WERI-Rb-1 (cell line): ENCODE measurements around the gene GRID1.

Experiments used
- DNase-seq: peaks from one replicate; pipeline ENCODE4 v3.0.0-alpha.2; 2020
- H3K27ac ChIP-seq: fragments of 250-450 bp; sonication (Bioruptor Pico); 2 replicates; pipeline ENCODE4 v1.5.1; 2020; ENCODE audit warnings: mild to moderate bottlenecking, moderate library complexity
- H3K27me3 ChIP-seq: fragments of 250-450 bp; sonication (Bioruptor Pico); 2 replicates; pipeline ENCODE4 v1.5.1; 2021; ENCODE audit warnings: mild to moderate bottlenecking, low read depth, moderate library complexity; ENCODE audit not compliant: insufficient read depth, severe bottlenecking
- H3K36me3 ChIP-seq: fragments of 250-450 bp; sonication (Bioruptor Pico); 2 replicates; pipeline ENCODE4 v1.5.1; 2020; ENCODE audit warnings: mild to moderate bottlenecking, moderate library complexity
- H3K4me3 ChIP-seq: 2 replicates; pipeline ENCODE4 v1.5.1; 2011; ENCODE audit warnings: low read depth, mild to moderate bottlenecking, control low read depth, low read length
- H3K9me3 ChIP-seq: fragments of 250-450 bp; sonication (Bioruptor Pico); 2 replicates; pipeline ENCODE4 v1.5.1; 2021; ENCODE audit warnings: mild to moderate bottlenecking, moderate library complexity; ENCODE audit not compliant: severe bottlenecking
- TF ChIP-seq, protein P1 (sequence below): IDR thresholded peaks from 2 replicates; pipeline ENCODE4 v1.5.1; 2011; ENCODE audit warnings: low read depth, mild to moderate bottlenecking, control low read depth, inconsistent platforms, low read length

The GRID1 gene

DNA sequence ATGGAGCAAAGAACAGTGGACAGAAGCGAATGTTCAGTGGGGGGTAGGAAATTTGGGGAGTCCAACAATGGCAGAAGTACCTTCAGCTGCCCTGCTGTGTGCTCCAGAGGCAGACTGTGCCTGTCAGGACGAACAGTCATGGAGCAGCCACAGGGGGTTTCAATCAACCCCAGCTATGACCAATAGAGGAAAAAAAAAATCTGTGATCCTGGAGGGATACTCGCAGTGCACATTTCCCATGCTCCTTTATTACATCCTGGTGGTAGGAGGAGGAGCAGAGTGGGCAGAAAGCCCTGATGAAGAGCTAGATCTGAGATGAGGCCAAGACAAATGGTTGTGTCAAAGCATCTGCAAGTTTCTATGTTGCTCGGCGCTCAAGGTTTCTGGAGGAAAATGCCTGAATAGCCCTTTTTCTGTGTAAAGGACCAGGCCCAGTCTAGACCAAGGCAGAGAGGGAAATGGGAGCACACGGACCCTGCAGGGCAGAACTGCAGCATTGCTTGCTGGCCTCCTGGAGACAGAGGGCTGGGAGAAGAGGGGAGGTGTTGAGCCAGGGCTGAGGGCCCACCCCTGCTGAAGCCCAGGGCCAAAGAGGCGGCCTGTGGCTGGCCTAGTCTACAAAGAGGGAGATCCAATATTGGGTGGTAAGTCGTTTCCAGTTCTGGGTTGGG is 201.5 kb downstream of the GRID1 start:
- Histone ChIP-seq H3K4me3 (no peak overlapping the region), H3K36me3 (no peaks in the 10 kb centered on the region), H3K27ac (no peak overlapping the region), H3K9me3 (no peaks in the 10 kb centered on the region), H3K27me3 (no peaks in the 10 kb centered on the region)
- no peak for DNase-seq
- TF ChIP-seq, protein P1, sequence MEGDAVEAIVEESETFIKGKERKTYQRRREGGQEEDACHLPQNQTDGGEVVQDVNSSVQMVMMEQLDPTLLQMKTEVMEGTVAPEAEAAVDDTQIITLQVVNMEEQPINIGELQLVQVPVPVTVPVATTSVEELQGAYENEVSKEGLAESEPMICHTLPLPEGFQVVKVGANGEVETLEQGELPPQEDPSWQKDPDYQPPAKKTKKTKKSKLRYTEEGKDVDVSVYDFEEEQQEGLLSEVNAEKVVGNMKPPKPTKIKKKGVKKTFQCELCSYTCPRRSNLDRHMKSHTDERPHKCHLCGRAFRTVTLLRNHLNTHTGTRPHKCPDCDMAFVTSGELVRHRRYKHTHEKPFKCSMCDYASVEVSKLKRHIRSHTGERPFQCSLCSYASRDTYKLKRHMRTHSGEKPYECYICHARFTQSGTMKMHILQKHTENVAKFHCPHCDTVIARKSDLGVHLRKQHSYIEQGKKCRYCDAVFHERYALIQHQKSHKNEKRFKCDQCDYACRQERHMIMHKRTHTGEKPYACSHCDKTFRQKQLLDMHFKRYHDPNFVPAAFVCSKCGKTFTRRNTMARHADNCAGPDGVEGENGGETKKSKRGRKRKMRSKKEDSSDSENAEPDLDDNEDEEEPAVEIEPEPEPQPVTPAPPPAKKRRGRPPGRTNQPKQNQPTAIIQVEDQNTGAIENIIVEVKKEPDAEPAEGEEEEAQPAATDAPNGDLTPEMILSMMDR: no peak

DNA sequence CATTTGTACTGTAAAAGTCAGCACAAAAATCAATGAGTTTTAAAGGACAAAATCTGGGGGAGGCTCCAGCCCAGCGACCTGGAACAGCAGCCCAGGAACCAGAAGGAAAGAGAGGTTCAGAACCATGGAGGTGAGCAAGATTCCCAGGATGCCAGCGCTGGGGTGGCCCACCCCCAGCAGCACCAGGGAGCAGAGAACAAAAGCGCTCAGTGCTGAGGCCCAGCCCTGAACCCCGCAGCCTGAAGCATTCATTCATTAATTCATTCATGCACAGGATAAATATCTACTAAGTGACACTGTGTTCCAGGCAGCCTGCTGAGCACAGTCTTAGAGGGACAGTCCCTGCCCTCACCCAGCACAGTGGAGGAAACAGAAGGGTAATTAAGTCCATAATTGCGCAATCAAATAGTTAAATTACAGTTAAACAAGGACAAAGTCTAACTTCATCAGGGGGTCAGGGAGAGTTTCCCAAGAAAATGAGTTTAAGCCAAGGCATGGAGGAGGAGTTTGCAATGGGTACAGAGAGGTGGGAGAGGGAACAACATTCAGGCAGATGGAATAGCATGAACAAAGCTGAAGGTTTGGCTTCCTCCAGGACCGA is 202.3 kb downstream of the GRID1 start:
- TF ChIP-seq, protein P1: no peak
- Histone ChIP-seq H3K9me3 (no peaks in the 10 kb centered on the region), H3K4me3 (no peak overlapping the region), H3K36me3 (no peaks in the 10 kb centered on the region), H3K27ac (peak overlapping the region; percentile 71), H3K27me3 (no peaks in the 10 kb centered on the region)
- no peak for DNase-seq

- DNase-seq: peak; percentile 87
- no peaks in the 10 kb centered on the region for H3K9me3 ChIP-seq
- H3K27ac ChIP-seq: peak overlapping the region; percentile 71
- no peaks in the 10 kb centered on the region for H3K27me3 ChIP-seq
- TF ChIP-seq, protein P1: peak; percentile 15; the same call in 1 of the 2 replicates
- no peak overlapping the region for H3K4me3 ChIP-seq
- H3K36me3 ChIP-seq: no peaks in the 10 kb centered on the region
These were observed 202.9 kb downstream of the GRID1 start for GRCh38 chr10:86163522-86164173.

DNA sequence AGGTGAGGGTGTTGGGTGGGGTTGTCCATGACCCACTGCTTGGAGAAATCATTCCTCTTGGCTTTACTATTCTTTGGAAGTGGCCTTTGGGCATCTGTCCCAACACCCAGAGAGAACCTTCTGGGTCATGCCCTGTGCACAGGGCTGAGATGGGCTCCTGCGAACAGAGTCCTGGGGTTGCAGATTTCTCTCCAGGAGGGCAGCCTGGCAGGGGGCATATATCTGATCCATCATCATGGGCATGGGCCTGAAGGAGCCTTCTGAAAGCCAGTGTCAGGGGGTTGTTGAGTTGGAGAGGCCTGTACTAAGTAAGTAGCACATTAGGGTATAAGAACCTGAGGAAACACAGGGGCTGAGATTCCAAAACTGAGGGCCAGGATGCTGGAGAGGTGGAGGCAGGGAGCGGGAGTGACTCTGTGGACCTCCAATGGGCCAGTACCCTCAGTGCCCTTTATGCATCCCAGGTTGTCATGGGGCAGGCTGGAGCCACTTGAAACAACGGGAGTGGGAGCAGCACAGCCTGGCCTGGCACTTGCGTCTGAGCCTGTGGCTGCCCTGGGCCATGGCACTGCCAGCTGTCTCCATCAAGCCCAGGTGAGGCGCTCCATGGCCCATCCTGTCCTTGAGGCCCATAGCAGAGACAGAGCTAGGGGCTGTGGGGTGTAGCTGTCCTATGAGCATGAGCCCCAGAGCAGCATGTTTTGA is 203.7 kb downstream of the GRID1 start:
- no peaks in the 10 kb centered on the region for H3K36me3 ChIP-seq
- H3K9me3 ChIP-seq: no peaks in the 10 kb centered on the region
- no peak overlapping the region for H3K4me3 ChIP-seq
- no peaks in the 10 kb centered on the region for H3K27me3 ChIP-seq
- H3K27ac ChIP-seq: peak overlapping the region; percentile 71
- TF ChIP-seq, protein P1: no peak
- DNase-seq: peak; percentile 6

DNA sequence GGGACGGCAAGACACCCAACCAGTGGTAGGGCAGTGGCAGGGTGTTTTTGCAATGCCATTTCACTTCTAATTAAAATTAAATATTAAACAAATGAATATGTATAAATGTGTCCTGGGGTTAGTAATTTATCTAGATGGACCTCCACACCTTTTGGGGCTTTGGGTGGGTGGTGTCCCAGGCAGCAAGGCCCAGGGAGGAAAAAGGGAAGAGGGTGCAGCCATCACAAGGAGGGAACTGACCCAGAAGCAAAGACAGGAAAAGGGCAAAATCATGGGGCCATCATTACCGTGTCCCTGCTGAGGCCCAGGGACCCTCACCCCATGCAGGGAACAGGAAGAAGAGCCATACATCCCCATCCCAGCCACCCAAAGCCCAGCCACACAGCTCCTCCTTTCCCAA is 204.6 kb downstream of the GRID1 start:
- DNase-seq: peak; percentile 1
- Histone ChIP-seq H3K27me3 (no peaks in the 10 kb centered on the region), H3K27ac (no peak overlapping the region), H3K36me3 (no peaks in the 10 kb centered on the region), H3K9me3 (no peaks in the 10 kb centered on the region), H3K4me3 (no peak overlapping the region)
- TF ChIP-seq, protein P1: no peak
